ENCODE data around the gene ST14.
A peak's percentile ranks its signal among the peaks of the same experiment; 100 is the strongest.

- TF ChIP-seq, protein P1, sequence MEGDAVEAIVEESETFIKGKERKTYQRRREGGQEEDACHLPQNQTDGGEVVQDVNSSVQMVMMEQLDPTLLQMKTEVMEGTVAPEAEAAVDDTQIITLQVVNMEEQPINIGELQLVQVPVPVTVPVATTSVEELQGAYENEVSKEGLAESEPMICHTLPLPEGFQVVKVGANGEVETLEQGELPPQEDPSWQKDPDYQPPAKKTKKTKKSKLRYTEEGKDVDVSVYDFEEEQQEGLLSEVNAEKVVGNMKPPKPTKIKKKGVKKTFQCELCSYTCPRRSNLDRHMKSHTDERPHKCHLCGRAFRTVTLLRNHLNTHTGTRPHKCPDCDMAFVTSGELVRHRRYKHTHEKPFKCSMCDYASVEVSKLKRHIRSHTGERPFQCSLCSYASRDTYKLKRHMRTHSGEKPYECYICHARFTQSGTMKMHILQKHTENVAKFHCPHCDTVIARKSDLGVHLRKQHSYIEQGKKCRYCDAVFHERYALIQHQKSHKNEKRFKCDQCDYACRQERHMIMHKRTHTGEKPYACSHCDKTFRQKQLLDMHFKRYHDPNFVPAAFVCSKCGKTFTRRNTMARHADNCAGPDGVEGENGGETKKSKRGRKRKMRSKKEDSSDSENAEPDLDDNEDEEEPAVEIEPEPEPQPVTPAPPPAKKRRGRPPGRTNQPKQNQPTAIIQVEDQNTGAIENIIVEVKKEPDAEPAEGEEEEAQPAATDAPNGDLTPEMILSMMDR (IDR thresholded peaks at IDR 0.05), result peak; percentile 88
- no peak for TF ChIP-seq EZH2 (IDR thresholded peaks at IDR 0.05; ENCODE audit: borderline replicate concordance, insufficient read depth, low read depth, low read length, poor library complexity, severe bottlenecking)
These were observed 27.4 kb upstream of the ST14 start for GRCh38 chr11:130131961-130132850.
